HFFc6 (cell line): Measurements from ENCODE around the gene SLIT3. TPM values are rescaled to one million over a fixed set of nuclear protein-coding genes. Genes with fewer than 3 reads are reported as not detected.

Source experiments
- DNase-seq: peaks from one replicate; pipeline ENCODE4 v3.0.0-alpha.2; 2018
- H3K27ac Mint-ChIP-seq: 2 replicates; pipeline ENCODE4 v1.8.0; 2020; ENCODE audit warnings: mild to moderate bottlenecking, mixed read lengths
- H3K27me3 Mint-ChIP-seq: 2 replicates; pipeline ENCODE4 v1.8.0; 2021; ENCODE audit warnings: mild to moderate bottlenecking, moderate library complexity, mixed read lengths; ENCODE audit not compliant: insufficient read depth
- H3K36me3 Mint-ChIP-seq: 2 replicates; pipeline ENCODE4 v1.8.0; 2021; ENCODE audit warnings: low read depth, mixed read lengths
- H3K4me1 Mint-ChIP-seq: 2 replicates; pipeline ENCODE4 v1.8.0; 2020; ENCODE audit warnings: low read depth, mixed read lengths
- H3K4me3 Mint-ChIP-seq: 2 replicates; pipeline ENCODE4 v1.8.0; 2020; ENCODE audit warnings: mild to moderate bottlenecking, moderate library complexity, mixed read lengths
- H3K9me3 Mint-ChIP-seq: 2 replicates; pipeline ENCODE4 v1.8.0; 2020; ENCODE audit warnings: mild to moderate bottlenecking, mixed read lengths
- CTCF ChIP-seq: fragments of 200-600 bp; sonication (generic); IDR thresholded peaks from 2 replicates; pipeline ENCODE4 v1.5.0; 2021; ENCODE audit warnings: antibody characterized with exemption, mild to moderate bottlenecking
- total RNA-seq, 6 experiments: library from RNA; stranded (reverse); fragmentation: NEBNext Ultra II Directional; extraction: Animal tissue kit (Norgen Biotek cat#: 25700); gene quantifications; 2 replicates in 1 of 6; 3 replicates in 5 of 6; pipeline ENCODE4 v1.2.3, GENCODE V29; 2021

Gene SLIT3
- total RNA-seq, 6 experiments from 2014 or later = 4.2 to 8.3 (median 7.1) TPM

DNA sequence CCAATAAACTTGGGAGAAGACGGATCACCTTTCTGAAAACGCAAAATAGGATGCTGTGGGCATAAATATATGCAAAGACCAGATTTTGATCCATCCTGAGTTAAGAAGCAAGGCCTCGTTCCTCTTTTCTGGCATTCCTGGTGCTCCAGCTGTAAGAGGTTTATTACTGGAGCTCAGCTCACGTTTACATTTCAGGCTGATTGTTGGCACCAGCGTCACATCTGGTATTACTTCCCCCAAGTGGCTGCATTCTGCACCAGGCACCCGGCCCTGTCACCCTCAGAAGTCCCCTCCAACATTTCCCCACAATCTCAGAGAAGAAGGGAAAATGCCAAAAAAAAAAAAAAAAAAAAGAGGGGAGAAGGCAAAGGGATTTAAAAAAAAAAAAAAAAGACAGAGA, 348.7 kb downstream of the SLIT3 start:
- H3K9me3 Mint-ChIP-seq = no peaks in the 10 kb centered on the region
- no peak for TF ChIP-seq CTCF
- no peaks in the 10 kb centered on the region for H3K4me1 Mint-ChIP-seq
- no peak overlapping the region for H3K27ac Mint-ChIP-seq
- peaks cover 3% of the 10 kb centered on the region for H3K27me3 Mint-ChIP-seq
- no peaks in the 10 kb centered on the region for H3K36me3 Mint-ChIP-seq
- no peak overlapping the region for H3K4me3 Mint-ChIP-seq
- no peak for DNase-seq

- Mint-ChIP-seq H3K4me1 (no peaks in the 10 kb centered on the region), H3K27me3 (peaks cover 3% of the 10 kb centered on the region), H3K36me3 (no peaks in the 10 kb centered on the region), H3K9me3 (no peaks in the 10 kb centered on the region), H3K4me3 (no peak overlapping the region), H3K27ac (no peak overlapping the region)
- TF ChIP-seq CTCF = no peak
- DNase-seq = no peak
Measured at GRCh38 chr5:168951769-168952168, 349.2 kb downstream of the SLIT3 start.

- no peak for DNase-seq
- no peak overlapping the region for H3K4me3 Mint-ChIP-seq
- no peak for TF ChIP-seq CTCF
- peaks cover 3% of the 10 kb centered on the region for H3K27me3 Mint-ChIP-seq
- no peaks in the 10 kb centered on the region for H3K36me3 Mint-ChIP-seq
- H3K27ac Mint-ChIP-seq = no peak overlapping the region
- no peaks in the 10 kb centered on the region for H3K9me3 Mint-ChIP-seq
- H3K4me1 Mint-ChIP-seq = no peaks in the 10 kb centered on the region
Measured at GRCh38 chr5:168951356-168951755, 349.6 kb downstream of the SLIT3 start.

GRCh38 chr5:168950241-168950951, 350.5 kb downstream of the SLIT3 start:
- DNase-seq = no peak
- Mint-ChIP-seq H3K9me3 (no peaks in the 10 kb centered on the region), H3K27me3 (peaks cover 3% of the 10 kb centered on the region), H3K4me1 (no peaks in the 10 kb centered on the region), H3K27ac (no peak overlapping the region), H3K4me3 (no peak overlapping the region), H3K36me3 (no peaks in the 10 kb centered on the region)
- TF ChIP-seq CTCF = no peak

- Mint-ChIP-seq H3K36me3 (no peaks in the 10 kb centered on the region), H3K9me3 (no peaks in the 10 kb centered on the region), H3K27ac (no peak overlapping the region), H3K4me1 (no peaks in the 10 kb centered on the region), H3K27me3 (peaks cover 6% of the 10 kb centered on the region), H3K4me3 (no peak overlapping the region)
- no peak for DNase-seq
- no peak for TF ChIP-seq CTCF
Measured at GRCh38 chr5:168948746-168949145, 352.2 kb downstream of the SLIT3 start.
